Thoracic aorta (tissue), 2 donors: ENCODE results near the gene MBD2. TPM values are rescaled to one million over a fixed set of nuclear protein-coding genes. Genes with fewer than 3 reads are reported as not detected.

Experiments used
- ATAC-seq: fragments of 150-250 bp; one replicate; pipeline ENCODE4 v1.8.0; 2017; ENCODE audit warnings: low read depth; ENCODE audit not compliant: insufficient number of reproducible peaks, low FRiP score
- DNase-seq: peaks from one replicate; pipeline ENCODE4 v3.0.0-alpha.2; 2020; ENCODE audit warnings: low spot score
- H3K27ac ChIP-seq, 2 donors: fragments of 200-600 bp; sonication (generic); 1 replicate in 1 of 2; 2 replicates in 1 of 2; pipeline ENCODE4 v1.5.1; 2016; ENCODE audit warnings: mild to moderate bottlenecking in 2 of 2, moderate library complexity in 2 of 2
- H3K27me3 ChIP-seq: fragments of 200-600 bp; sonication (generic); replicated peaks from 2 replicates; pipeline ENCODE4 v1.6.0; 2016; ENCODE audit warnings: mild to moderate bottlenecking; ENCODE audit not compliant: insufficient read depth
- H3K36me3 ChIP-seq: fragments of 200-600 bp; sonication (generic); one replicate; pipeline ENCODE4 v1.5.1; 2016
- H3K4me1 ChIP-seq, 2 donors: fragments of 200-600 bp; sonication (generic); 1 replicate in 1 of 2; 2 replicates in 1 of 2; pipeline versions ENCODE4 v1.5.1 to v1.6.0; 2016; ENCODE audit warnings: low read depth in 2 of 2, mild to moderate bottlenecking in 1 of 2; ENCODE audit not compliant: control insufficient read depth in 1 of 2
- H3K4me3 ChIP-seq: fragments of 200-600 bp; sonication (generic); 2 replicates; pipeline ENCODE4 v1.5.1; 2016; ENCODE audit warnings: mild to moderate bottlenecking
- H3K9me3 ChIP-seq: fragments of 200-600 bp; sonication (generic); 2 replicates; pipeline ENCODE4 v1.5.1; 2016
- CTCF ChIP-seq: fragments of 200-600 bp; sonication (generic); IDR thresholded peaks from one replicate; pipeline ENCODE4 v1.5.1; 2019; ENCODE audit warnings: antibody characterized with exemption
- total RNA-seq, 2 donors: library from RNA; depleted of rRNA; stranded (reverse); fragments of >200 nt; gene quantifications; one replicate each; pipeline versions ENCODE4 v1.1.0 to v1.2.3, GENCODE V29; 2016

Gene MBD2
- total RNA-seq, 2 donors from 2014 or later = 43.5 to 49.3 TPM

DNA sequence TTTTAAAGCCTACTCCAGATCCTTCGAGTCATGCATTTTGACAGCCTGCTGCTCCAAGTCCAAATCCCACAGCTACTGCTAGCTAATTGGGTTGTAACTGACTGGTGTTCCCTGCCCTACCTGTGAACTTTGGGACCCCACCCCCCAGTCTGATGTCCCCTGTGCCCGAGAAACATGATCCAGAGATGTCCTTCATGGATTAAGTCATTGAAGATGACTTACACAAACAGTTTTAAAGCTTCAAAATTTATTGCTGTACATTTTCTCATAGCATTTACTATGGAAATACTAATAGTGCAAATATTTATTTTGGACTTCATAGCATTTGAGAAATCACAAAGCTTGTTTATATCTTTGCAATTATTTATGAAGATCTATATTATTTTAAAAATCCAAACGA, 73.1 kb downstream of the MBD2 start:
- Histone ChIP-seq H3K4me1 (peaks cover 2 to 16% of the 10 kb centered on the region in 2 donors), H3K9me3 (no peaks in the 10 kb centered on the region), H3K27me3 (no peaks in the 10 kb centered on the region), H3K27ac (no peak overlapping the region), H3K36me3 (peaks cover 3% of the 10 kb centered on the region), H3K4me3 (no peak overlapping the region)
- DNase-seq (no peak), ATAC-seq (no peak)
- TF ChIP-seq CTCF = no peak

DNA sequence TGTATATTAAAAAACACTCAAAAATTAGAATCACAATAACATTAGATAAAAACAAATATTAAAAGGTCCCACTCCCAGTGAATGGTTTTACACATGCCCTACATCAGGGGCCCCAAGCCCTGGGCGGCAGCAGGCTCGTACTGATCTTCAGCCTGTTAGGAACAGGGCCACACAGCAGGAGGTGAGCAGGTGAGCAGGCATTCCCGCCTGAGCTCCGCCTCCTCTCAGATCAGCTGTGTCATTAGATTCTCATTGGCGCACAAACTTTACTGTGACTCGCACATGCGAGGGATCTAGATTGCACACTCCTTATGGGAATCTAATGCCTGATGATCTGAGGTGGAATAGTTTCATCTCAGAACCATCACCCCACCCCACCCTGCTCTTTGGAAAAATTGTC, 74.2 kb downstream of the MBD2 start:
- Histone ChIP-seq H3K27ac (peak overlapping the region in 1 of 2 donors; percentile 34), H3K4me3 (no peak overlapping the region), H3K36me3 (peaks cover 3% of the 10 kb centered on the region)

GRCh38 chr18:54149078-54149697, 75.3 kb downstream of the MBD2 start:
- no peak for TF ChIP-seq CTCF
- H3K9me3 ChIP-seq = no peaks in the 10 kb centered on the region
- H3K36me3 ChIP-seq = no peaks in the 10 kb centered on the region
- H3K27me3 ChIP-seq = no peaks in the 10 kb centered on the region
- H3K27ac ChIP-seq = peak overlapping the region; percentile 34 to 59
- peak; percentile 86 for ATAC-seq
- peak; percentile 25 for DNase-seq
- H3K4me3 ChIP-seq = peak overlapping the region; percentile 10
- peaks cover 2 to 16% of the 10 kb centered on the region in 2 donors for H3K4me1 ChIP-seq

More for the DNA sequence above, 74.2 kb downstream of the MBD2 start:
- no peaks in the 10 kb centered on the region for H3K9me3 ChIP-seq
- H3K4me1 ChIP-seq = peaks cover 2 to 16% of the 10 kb centered on the region in 2 donors
- no peak for TF ChIP-seq CTCF
- no peak for ATAC-seq
- H3K27me3 ChIP-seq = no peaks in the 10 kb centered on the region
- no peak for DNase-seq

GRCh38 chr18:54148678-54149077, 75.8 kb downstream of the MBD2 start:
- no peaks in the 10 kb centered on the region for H3K36me3 ChIP-seq
- H3K27ac ChIP-seq = peak overlapping the region; percentile 34 to 59
- TF ChIP-seq CTCF = no peak

DNA sequence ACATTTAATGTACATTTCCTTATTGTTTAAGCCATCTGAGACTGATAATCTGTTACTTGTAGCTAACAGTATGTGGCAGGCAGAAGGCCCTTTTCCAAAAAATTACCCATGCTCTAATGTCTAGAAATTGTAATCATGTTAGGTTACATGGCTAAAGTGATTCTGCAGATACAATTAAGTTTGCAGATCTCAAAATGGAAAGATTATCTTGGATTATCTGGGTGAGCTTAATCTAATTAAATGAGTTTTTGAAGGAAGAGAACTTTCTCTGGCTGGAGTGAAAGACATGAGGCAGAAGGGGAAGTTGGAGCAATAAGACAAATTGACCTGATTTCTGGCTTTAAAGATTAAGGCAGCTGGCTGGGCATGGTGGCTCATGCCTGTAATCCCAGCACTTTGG, 76.3 kb downstream of the MBD2 start:
- peaks cover 2 to 16% of the 10 kb centered on the region in 2 donors for H3K4me1 ChIP-seq
- H3K4me3 ChIP-seq = no peak overlapping the region
- no peaks in the 10 kb centered on the region for H3K27me3 ChIP-seq
- H3K36me3 ChIP-seq = no peaks in the 10 kb centered on the region
- DNase-seq (no peak), ATAC-seq (no peak)
- no peak for TF ChIP-seq CTCF
- peak overlapping the region in 1 of 2 donors; percentile 59 for H3K27ac ChIP-seq
- H3K9me3 ChIP-seq = peaks cover 4% of the 10 kb centered on the region

More at GRCh38 chr18:54148678-54149077, 75.8 kb downstream of the MBD2 start:
- DNase-seq = no peak
- H3K9me3 ChIP-seq = no peaks in the 10 kb centered on the region
- H3K4me3 ChIP-seq = no peak overlapping the region
- no peak for ATAC-seq
- peaks cover 2 to 16% of the 10 kb centered on the region in 2 donors for H3K4me1 ChIP-seq
- H3K27me3 ChIP-seq = no peaks in the 10 kb centered on the region
